RPMI8226 (cell line): Measurements from ENCODE around the gene ZNF319.

ENCODE experiments used
- DNase-seq: peaks from one replicate; pipeline ENCODE4 v3.0.0-alpha.2; 2015

ZNF319 gene

GRCh38 chr16:57999971-58000705 lies at the start of gene ZNF319:
TSS of gene ZNF319 (minus strand) at chr16:58000672. CDS start at chr16:57998265, 2,407 bp downstream.
- DNase-seq = no peak

DNA sequence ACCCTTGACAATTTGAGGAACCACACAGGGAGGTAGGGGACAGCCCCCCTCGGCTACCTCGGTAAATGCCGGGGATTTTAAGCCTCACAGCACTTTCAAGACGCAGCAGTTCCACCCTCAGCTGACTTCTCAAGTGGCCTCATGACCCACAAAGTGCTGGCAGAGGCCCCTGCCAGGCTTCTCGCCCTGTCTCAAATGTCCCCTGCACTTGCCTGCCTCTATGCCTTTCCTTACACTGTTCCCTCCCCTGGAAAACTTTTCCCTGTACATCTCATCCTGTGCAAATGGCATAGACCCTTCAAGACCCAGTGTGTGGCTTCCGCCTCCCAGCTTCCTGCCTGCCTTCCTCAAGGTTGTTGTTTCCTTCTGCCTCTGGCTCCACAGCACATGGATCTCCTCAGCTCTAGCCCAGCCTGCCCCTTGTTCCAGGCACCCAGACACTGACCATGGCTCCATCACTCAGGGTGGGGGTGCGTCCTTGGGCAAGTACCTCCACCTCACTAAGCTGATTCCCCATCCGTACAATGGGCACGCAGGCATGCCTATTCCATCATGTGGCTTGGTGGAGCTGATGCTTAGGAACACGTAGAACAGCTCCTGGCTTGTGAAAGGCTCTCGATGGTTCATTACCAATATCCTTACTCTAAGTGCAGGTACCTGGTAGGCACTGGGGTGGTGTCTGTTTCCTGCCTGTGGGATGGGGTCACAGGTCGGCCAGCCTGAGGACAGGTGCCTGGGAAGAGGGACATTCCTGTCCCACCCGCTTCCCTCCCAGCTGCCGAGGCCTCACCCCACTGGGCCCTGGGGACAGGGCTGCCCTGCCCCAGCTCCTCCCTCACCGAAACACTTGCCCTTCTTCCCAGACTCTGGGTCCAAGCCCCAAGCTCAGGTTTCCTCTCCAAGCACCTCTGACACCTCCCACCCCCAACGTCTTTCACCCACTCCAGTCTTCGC lies 49.0 kb upstream of the ZNF319 start:
- DNase-seq = no peak

DNA sequence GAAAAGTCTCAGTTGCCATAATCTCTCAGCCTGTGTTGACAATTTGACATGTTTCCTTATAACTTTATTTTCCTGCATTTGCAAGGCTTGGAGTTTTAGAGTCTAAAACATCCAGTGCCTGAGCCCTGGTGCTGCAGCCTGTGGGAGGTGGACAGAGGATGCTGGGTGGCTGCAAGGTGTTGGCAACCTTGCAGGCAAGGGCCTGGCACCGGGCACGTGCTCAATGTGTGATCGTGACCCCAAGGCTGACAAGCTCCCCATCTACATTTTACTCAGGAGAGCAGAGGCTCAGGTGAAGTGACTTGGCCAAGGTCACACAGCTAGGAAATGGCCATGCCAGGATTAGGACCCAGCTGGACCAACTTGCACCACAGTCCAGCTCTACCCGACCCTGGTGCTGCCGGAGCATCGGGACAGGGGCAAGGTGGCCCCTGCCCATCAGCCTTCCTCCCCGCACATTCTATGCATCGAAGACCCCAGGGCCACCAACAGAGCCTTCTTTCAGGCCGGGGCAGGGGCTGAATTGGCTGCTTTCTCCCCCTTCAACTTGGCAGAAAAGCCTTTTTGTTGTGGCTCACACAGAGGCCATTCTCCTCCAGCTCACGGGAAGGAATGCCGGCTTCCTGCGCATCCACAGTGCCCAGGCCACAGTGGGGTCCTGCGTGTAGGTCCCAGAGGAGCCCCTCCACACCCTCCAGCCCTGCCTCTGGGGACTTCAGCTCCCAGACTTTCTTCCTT lies 48.2 kb upstream of the ZNF319 start:
- no peak for DNase-seq

GRCh38 chr16:58047557-58048348 lies 47.3 kb upstream of the ZNF319 start:
- DNase-seq = no peak

DNA sequence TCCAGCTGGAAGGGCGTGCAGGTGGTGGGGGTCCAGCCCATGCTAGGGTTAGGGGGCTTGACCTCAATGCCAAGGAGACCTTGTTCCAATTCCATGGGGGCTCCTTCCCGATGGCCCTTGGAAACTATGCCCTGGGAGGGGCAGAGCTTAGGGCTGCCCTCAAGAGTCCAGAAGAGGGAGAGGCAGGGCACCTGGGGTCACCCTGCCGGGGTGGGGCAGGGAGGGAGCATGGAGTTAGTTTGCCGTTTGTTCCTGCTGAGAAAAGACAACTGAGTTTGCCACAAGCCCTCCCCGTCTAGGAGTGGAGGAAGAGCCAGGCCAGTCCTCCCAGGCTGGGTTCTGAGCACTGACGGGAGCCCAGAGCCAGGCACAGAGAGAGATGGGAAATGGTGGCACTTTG lies 46.5 kb upstream of the ZNF319 start:
- DNase-seq = no peak

DNA sequence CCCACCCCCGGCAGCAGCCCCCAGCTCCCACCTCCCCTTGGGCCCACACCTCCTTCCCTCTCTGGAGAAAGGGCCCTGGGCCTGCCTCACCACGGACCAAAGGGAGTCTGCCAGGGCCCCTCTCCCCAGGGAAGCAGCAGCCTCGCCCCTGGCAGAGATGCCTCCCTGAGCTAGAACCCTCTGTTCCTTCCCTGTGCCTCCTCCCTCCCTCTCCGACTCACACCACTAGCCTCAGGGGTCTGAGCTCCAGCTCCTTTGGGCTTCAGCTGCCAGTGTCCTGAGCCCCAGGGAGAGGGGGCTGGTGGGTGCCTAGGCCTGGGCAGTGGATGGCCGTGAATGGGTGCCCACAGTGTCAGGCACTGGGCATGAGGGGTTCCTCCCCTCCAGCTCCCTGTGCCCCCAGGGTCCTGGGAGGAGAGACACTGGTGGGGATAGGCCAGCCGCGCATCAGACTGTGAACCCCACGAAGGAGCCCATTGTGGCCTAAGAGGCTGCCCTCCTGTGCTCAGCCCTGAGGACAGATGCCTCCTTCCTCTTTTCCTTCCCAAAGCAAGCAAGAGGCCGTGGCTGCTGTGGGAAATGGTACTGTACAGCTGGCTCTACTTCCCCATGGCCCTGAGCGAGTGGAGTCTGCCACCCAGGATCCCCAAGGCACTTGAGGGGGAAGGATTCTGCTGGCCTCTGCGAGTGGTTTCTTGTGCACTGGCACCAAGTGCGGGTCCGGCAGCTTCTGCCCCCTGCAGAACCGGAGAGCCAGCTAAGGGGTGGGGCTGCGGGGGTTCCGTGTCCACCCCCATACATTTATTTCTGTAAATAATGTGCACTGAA lies 45.8 kb upstream of the ZNF319 start:
- DNase-seq = no peak

- no peak for DNase-seq
These were observed 44.6 kb upstream of the ZNF319 start for GRCh38 chr16:58045096-58045495.

DNA sequence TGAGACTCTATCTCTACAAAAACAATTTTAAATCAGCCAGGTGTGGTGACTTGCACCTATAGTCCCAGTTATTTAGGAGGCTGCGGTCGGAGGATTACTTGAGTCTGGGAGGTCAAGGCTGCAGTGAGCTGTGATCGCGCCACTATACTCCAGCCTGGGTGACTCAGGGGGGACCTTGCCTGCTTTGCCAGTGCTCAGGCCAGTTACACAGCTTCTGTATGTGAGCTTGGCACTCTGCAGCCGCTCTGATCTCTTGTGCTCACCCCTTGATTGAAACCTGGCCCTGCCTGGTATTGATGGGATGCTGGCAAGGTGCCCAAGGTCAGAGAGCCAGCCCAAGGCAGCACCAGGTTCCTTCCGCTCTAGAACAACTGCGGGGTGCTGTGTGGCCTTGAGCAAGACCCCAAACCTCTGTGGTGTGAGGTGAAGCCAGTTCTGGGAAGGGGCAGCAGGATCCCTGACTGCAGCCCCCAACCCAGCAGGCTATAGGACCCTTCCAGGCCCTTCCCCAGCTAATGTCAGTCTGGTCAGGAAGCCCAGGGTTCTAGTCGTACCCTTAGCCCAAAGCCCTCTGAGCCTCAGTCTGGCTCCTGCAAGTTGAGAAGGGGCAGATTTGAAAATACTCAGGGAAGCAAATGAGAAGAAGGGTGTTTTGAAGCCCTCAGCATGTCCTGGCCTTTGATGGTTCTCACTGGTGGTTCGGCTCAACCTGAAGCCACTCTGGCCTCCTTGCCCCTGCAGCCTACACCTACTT lies 44.0 kb upstream of the ZNF319 start:
- no peak for DNase-seq

- DNase-seq = no peak
These were observed 43.2 kb upstream of the ZNF319 start for GRCh38 chr16:58043571-58044155.

- no peak for DNase-seq
These were observed 42.5 kb upstream of the ZNF319 start for GRCh38 chr16:58042886-58043515.

GRCh38 chr16:58042001-58042885 lies 41.8 kb upstream of the ZNF319 start:
- no peak for DNase-seq

DNA sequence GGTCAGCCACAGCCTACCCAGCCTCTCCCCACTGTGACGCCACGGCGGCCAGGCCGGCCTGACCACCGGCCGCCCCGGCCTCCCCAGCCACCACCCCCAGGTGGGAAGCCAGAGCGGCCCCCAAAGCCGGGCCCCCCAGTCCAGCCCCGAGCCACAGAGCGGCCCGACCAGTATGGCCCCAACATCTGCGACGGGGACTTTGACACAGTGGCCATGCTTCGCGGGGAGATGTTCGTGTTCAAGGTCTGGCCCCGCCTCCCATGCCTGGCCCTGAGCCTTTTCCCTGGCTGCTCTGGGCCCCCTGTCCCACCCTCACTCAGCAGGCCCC lies 41.1 kb upstream of the ZNF319 start:
- DNase-seq = no peak

DNA sequence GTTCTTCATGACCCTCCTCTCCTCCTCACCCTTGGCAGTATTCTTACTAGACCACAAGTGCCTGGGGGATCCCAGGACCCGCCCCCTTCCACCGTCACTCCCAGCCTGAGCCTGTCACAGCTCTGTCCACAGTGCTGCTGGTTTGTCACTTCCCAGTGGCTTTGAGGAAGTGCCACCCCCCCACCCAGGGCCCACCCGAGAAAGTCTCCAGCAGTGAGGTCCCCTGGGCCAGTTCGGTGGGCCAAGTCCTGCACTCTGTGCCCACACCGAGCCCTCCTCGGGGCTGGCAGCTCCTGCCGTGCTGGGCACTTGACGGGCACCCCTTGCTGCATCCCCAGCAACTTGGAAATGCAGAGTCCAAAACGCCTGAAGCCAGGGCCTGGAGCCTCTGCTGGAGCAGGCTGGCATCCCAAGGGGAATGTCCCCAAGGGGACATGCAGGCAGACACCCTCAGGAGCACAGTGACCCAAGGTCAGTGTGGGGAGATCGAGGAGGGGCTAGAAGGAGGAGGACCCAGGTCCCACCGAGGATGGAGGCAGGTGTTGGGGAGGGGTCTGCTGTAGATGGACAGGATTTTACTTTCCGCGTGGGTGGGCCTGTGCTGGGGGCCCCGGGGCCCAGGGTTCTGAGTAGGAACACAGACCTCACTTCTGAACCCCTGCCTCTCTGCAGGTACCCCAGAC lies 40.6 kb upstream of the ZNF319 start:
- no peak for DNase-seq

GRCh38 chr16:58040496-58040846 lies 40.0 kb upstream of the ZNF319 start:
- no peak for DNase-seq

DNA sequence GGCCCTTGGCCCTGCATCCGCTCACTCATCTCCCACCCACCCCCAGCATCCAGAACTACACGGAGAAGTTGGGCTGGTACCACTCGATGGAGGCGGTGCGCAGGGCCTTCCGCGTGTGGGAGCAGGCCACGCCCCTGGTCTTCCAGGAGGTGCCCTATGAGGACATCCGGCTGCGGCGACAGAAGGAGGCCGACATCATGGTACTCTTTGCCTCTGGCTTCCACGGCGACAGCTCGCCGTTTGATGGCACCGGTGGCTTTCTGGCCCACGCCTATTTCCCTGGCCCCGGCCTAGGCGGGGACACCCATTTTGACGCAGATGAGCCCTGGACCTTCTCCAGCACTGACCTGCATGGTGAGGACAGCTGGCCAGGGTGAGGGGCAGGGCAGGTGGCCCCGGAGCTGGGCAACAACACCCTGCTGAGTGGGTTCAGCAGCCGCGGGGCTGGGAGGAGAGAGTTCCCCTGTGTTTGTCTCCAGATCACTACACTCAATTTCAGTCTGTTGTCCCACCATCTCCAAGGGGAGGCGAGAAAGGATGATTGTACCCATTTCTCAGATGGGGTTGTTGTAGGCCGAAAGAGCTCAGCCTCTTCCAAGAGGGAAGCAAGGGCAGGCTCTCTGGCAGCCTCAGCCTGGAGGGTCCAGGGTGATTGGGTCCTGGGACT lies 39.5 kb upstream of the ZNF319 start:
- DNase-seq = no peak

DNA sequence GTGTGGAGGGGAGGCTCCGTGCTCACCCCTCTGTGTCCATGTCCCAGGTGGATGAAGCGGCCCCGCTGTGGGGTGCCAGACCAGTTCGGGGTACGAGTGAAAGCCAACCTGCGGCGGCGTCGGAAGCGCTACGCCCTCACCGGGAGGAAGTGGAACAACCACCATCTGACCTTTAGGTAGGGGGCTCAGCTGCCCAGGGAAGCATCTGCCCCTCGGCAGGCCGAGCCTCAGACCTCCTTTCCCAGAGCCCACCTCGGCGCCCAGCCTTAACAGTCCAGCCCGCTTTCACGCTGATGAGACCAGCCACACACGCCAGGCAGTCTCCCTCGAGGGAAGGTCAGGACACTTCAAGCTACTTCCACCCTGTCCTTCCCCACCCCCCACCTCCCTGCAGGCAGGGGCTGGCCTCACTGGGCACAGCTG lies 37.8 kb upstream of the ZNF319 start:
- no peak for DNase-seq

GRCh38 chr16:58037365-58038057 lies 37.0 kb upstream of the ZNF319 start:
- no peak for DNase-seq
